ENCODE results near the gene ZBTB17.
"Not testable (repeated sequence)": the region's sequence is repeated elsewhere in the genome, so short reads cannot be mapped to it uniquely, and the experiment has no call there.

ZBTB17 gene

GRCh38 chr1:15983275-15983674 is 7.4 kb upstream of the ZBTB17 start:
- no peak for DNase-seq (ENCODE audit: low read depth, low spot score)
- TF ChIP-seq YY1 (IDR thresholded peaks at IDR 0.05; ENCODE audit: insufficient read depth, insufficient read length) (no peak), ZNF274 (IDR thresholded peaks at IDR 0.05; ENCODE audit: low read depth, low read length) (no peak), SUZ12 (IDR thresholded peaks at IDR 0.05; ENCODE audit: extremely low read depth, insufficient read depth, insufficient read length) (no peak)
- Histone ChIP-seq H3K36me3 (ENCODE audit: insufficient read depth, insufficient read length, low read length) (no peaks in the 10 kb centered on the region), H3K4me3 (ENCODE audit: insufficient read length, low read depth) (no peak overlapping the region), H3K27me3 (ENCODE audit: insufficient read depth, insufficient read length) (no peaks in the 10 kb centered on the region), H3K4me1 (ENCODE audit: insufficient read depth, insufficient read length) (no peaks in the 10 kb centered on the region), H3K9me3 (ENCODE audit: insufficient read depth, low read length) (peaks cover 12% of the 10 kb centered on the region; the same call in 1 of the 2 replicates), H3K9ac (ENCODE audit: insufficient read length, low read depth) (no peak overlapping the region)

GRCh38 chr1:15981679-15982078 is 5.8 kb upstream of the ZBTB17 start:
- H3K36me3 ChIP-seq (ENCODE audit: insufficient read depth, insufficient read length, low read length), result no peaks in the 10 kb centered on the region
- DNase-seq (ENCODE audit: low read depth, low spot score), result no peak
- no peaks in the 10 kb centered on the region for H3K27me3 ChIP-seq (ENCODE audit: insufficient read depth, insufficient read length)
- no peaks in the 10 kb centered on the region for H3K4me1 ChIP-seq (ENCODE audit: insufficient read depth, insufficient read length)
- no peak overlapping the region for H3K4me3 ChIP-seq (ENCODE audit: insufficient read length, low read depth)
- H3K9me3 ChIP-seq (ENCODE audit: insufficient read depth, low read length), result peaks cover 12% of the 10 kb centered on the region; the same call in 1 of the 2 replicates
- no peak overlapping the region for H3K9ac ChIP-seq (ENCODE audit: insufficient read length, low read depth)
- TF ChIP-seq YY1 (IDR thresholded peaks at IDR 0.05; ENCODE audit: insufficient read depth, insufficient read length) (no peak), SUZ12 (IDR thresholded peaks at IDR 0.05; ENCODE audit: extremely low read depth, insufficient read depth, insufficient read length) (no peak), ZNF274 (IDR thresholded peaks at IDR 0.05; ENCODE audit: low read depth, low read length) (no peak)

GRCh38 chr1:15977947-15978346 is 2.0 kb upstream of the ZBTB17 start:
- DNase-seq (ENCODE audit: low read depth, low spot score); H3K36me3 ChIP-seq (ENCODE audit: insufficient read depth, insufficient read length, low read length); H3K4me1 ChIP-seq (ENCODE audit: insufficient read depth, insufficient read length); H3K27me3 ChIP-seq (ENCODE audit: insufficient read depth, insufficient read length); H3K4me3 ChIP-seq (ENCODE audit: insufficient read length, low read depth); H3K9ac ChIP-seq (ENCODE audit: insufficient read length, low read depth): not testable (repeated sequence)
- peaks cover 11% of the 10 kb centered on the region; the same call in 1 of the 2 replicates for H3K9me3 ChIP-seq (ENCODE audit: insufficient read depth, low read length)

GRCh38 chr1:15975358-15975804 is 520 bp downstream of the ZBTB17 start:
- no peaks in the 10 kb centered on the region for H3K4me1 ChIP-seq (ENCODE audit: insufficient read depth, insufficient read length)
- H3K27me3 ChIP-seq (ENCODE audit: insufficient read depth, insufficient read length), result no peaks in the 10 kb centered on the region
- TF ChIP-seq YY1 (IDR thresholded peaks at IDR 0.05; ENCODE audit: insufficient read depth, insufficient read length), result no peak
- no peak for TF ChIP-seq ZNF274 (IDR thresholded peaks at IDR 0.05; ENCODE audit: low read depth, low read length)
- no peak for TF ChIP-seq SUZ12 (IDR thresholded peaks at IDR 0.05; ENCODE audit: extremely low read depth, insufficient read depth, insufficient read length)
- no peak for DNase-seq (ENCODE audit: low read depth, low spot score)
- no peaks in the 10 kb centered on the region for H3K9me3 ChIP-seq (ENCODE audit: insufficient read depth, low read length)
- peaks cover 17% of the 10 kb centered on the region for H3K36me3 ChIP-seq (ENCODE audit: insufficient read depth, insufficient read length, low read length)
- peak overlapping the region; percentile 52 for H3K9ac ChIP-seq (ENCODE audit: insufficient read length, low read depth)
- H3K4me3 ChIP-seq (ENCODE audit: insufficient read length, low read depth), result peak overlapping the region; percentile 45

GRCh38 chr1:15974855-15975254 is 1.0 kb downstream of the ZBTB17 start:
- no peak for TF ChIP-seq YY1 (IDR thresholded peaks at IDR 0.05; ENCODE audit: insufficient read depth, insufficient read length)
- no peak for TF ChIP-seq ZNF274 (IDR thresholded peaks at IDR 0.05; ENCODE audit: low read depth, low read length)
- no peak for TF ChIP-seq SUZ12 (IDR thresholded peaks at IDR 0.05; ENCODE audit: extremely low read depth, insufficient read depth, insufficient read length)
- Histone ChIP-seq H3K9ac (ENCODE audit: insufficient read length, low read depth) (peak overlapping the region; percentile 52), H3K9me3 (ENCODE audit: insufficient read depth, low read length) (no peaks in the 10 kb centered on the region), H3K36me3 (ENCODE audit: insufficient read depth, insufficient read length, low read length) (peaks cover 20% of the 10 kb centered on the region), H3K27me3 (ENCODE audit: insufficient read depth, insufficient read length) (no peaks in the 10 kb centered on the region), H3K4me3 (ENCODE audit: insufficient read length, low read depth) (peak overlapping the region; percentile 45), H3K4me1 (ENCODE audit: insufficient read depth, insufficient read length) (no peaks in the 10 kb centered on the region)
- DNase-seq (ENCODE audit: low read depth, low spot score), result no peak

- no peak overlapping the region for H3K4me3 ChIP-seq (ENCODE audit: insufficient read length, low read depth)
Measured at GRCh38 chr1:15973772-15974171, 2.1 kb downstream of the ZBTB17 start.

GRCh38 chr1:15972409-15972808 is 3.5 kb downstream of the ZBTB17 start:
- TF ChIP-seq YY1 (IDR thresholded peaks at IDR 0.05; ENCODE audit: insufficient read depth, insufficient read length) (no peak), SUZ12 (IDR thresholded peaks at IDR 0.05; ENCODE audit: extremely low read depth, insufficient read depth, insufficient read length) (no peak), ZNF274 (IDR thresholded peaks at IDR 0.05; ENCODE audit: low read depth, low read length) (no peak)
- peaks cover 37% of the 10 kb centered on the region for H3K36me3 ChIP-seq (ENCODE audit: insufficient read depth, insufficient read length, low read length)
- no peaks in the 10 kb centered on the region for H3K4me1 ChIP-seq (ENCODE audit: insufficient read depth, insufficient read length)

More at GRCh38 chr1:15973772-15974171, 2.1 kb downstream of the ZBTB17 start:
- DNase-seq (ENCODE audit: low read depth, low spot score), result no peak
- Histone ChIP-seq H3K9me3 (ENCODE audit: insufficient read depth, low read length) (no peaks in the 10 kb centered on the region), H3K4me1 (ENCODE audit: insufficient read depth, insufficient read length) (no peaks in the 10 kb centered on the region), H3K27me3 (ENCODE audit: insufficient read depth, insufficient read length) (no peaks in the 10 kb centered on the region), H3K9ac (ENCODE audit: insufficient read length, low read depth) (no peak overlapping the region), H3K36me3 (ENCODE audit: insufficient read depth, insufficient read length, low read length) (peaks cover 30% of the 10 kb centered on the region)
- no peak for TF ChIP-seq ZNF274 (IDR thresholded peaks at IDR 0.05; ENCODE audit: low read depth, low read length)
- no peak for TF ChIP-seq SUZ12 (IDR thresholded peaks at IDR 0.05; ENCODE audit: extremely low read depth, insufficient read depth, insufficient read length)
- TF ChIP-seq YY1 (IDR thresholded peaks at IDR 0.05; ENCODE audit: insufficient read depth, insufficient read length), result no peak

GRCh38 chr1:15970911-15971310 is 5.0 kb downstream of the ZBTB17 start:
- H3K9ac ChIP-seq (ENCODE audit: insufficient read length, low read depth), result no peak overlapping the region
- H3K4me3 ChIP-seq (ENCODE audit: insufficient read length, low read depth), result no peak overlapping the region
- no peak for DNase-seq (ENCODE audit: low read depth, low spot score)
- TF ChIP-seq ZNF274 (IDR thresholded peaks at IDR 0.05; ENCODE audit: low read depth, low read length) (no peak), SUZ12 (IDR thresholded peaks at IDR 0.05; ENCODE audit: extremely low read depth, insufficient read depth, insufficient read length) (no peak), YY1 (IDR thresholded peaks at IDR 0.05; ENCODE audit: insufficient read depth, insufficient read length) (no peak)
- no peaks in the 10 kb centered on the region for H3K27me3 ChIP-seq (ENCODE audit: insufficient read depth, insufficient read length)
- no peaks in the 10 kb centered on the region for H3K4me1 ChIP-seq (ENCODE audit: insufficient read depth, insufficient read length)
- H3K36me3 ChIP-seq (ENCODE audit: insufficient read depth, insufficient read length, low read length), result peaks cover 44% of the 10 kb centered on the region
- H3K9me3 ChIP-seq (ENCODE audit: insufficient read depth, low read length), result no peaks in the 10 kb centered on the region

More at GRCh38 chr1:15972409-15972808, 3.5 kb downstream of the ZBTB17 start:
- H3K9ac ChIP-seq (ENCODE audit: insufficient read length, low read depth), result no peak overlapping the region
- no peaks in the 10 kb centered on the region for H3K27me3 ChIP-seq (ENCODE audit: insufficient read depth, insufficient read length)
- H3K9me3 ChIP-seq (ENCODE audit: insufficient read depth, low read length), result no peaks in the 10 kb centered on the region
- no peak for DNase-seq (ENCODE audit: low read depth, low spot score)
- H3K4me3 ChIP-seq (ENCODE audit: insufficient read length, low read depth), result no peak overlapping the region

Measured in NT2/D1 (cell line).